HPDE6-E6E7 (cell line): ENCODE data around the gene BEGAIN.

Experiments
- DNase-seq: peaks from one replicate; pipeline ENCODE4 v3.0.0; 2011; ENCODE audit warnings: missing footprints; ENCODE audit errors: extremely low spot score

The BEGAIN gene

GRCh38 chr14:100601064-100601463 lies 13.8 kb upstream of the BEGAIN start:
- no peak for DNase-seq

- no peak for DNase-seq
Measured at GRCh38 chr14:100599981-100600380, 12.8 kb upstream of the BEGAIN start.

- no peak for DNase-seq
Measured at GRCh38 chr14:100594625-100594951, 7.4 kb upstream of the BEGAIN start.

GRCh38 chr14:100593751-100594624 lies 6.8 kb upstream of the BEGAIN start:
- no peak for DNase-seq

GRCh38 chr14:100592972-100593371 lies 5.8 kb upstream of the BEGAIN start:
- no peak for DNase-seq

GRCh38 chr14:100592461-100592891 lies 5.3 kb upstream of the BEGAIN start:
- DNase-seq, result no peak

- DNase-seq, result no peak
Measured at GRCh38 chr14:100591453-100592371, 4.5 kb upstream of the BEGAIN start.

GRCh38 chr14:100590726-100591452 lies 3.7 kb upstream of the BEGAIN start:
- no peak for DNase-seq

GRCh38 chr14:100589760-100590469 lies 2.7 kb upstream of the BEGAIN start:
- DNase-seq, result no peak

- no peak for DNase-seq
Measured at GRCh38 chr14:100589071-100589759, 2.0 kb upstream of the BEGAIN start.

GRCh38 chr14:100588671-100589070 lies 1.5 kb upstream of the BEGAIN start:
- DNase-seq, result no peak

- DNase-seq, result no peak
Measured at GRCh38 chr14:100587763-100588411, 670 bp upstream of the BEGAIN start.

GRCh38 chr14:100586403-100587085 lies 673 bp downstream of the BEGAIN start:
- peak; percentile 42 for DNase-seq

GRCh38 chr14:100586153-100586402 lies 1.1 kb downstream of the BEGAIN start:
- no peak for DNase-seq

- DNase-seq, result no peak
Measured at GRCh38 chr14:100585448-100586152, 1.6 kb downstream of the BEGAIN start.

- no peak for DNase-seq
Measured at GRCh38 chr14:100584056-100585031, 2.9 kb downstream of the BEGAIN start.

- no peak for DNase-seq
Measured at GRCh38 chr14:100583245-100583644, 4.0 kb downstream of the BEGAIN start.

- no peak for DNase-seq
Measured at GRCh38 chr14:100582496-100583165, 4.6 kb downstream of the BEGAIN start.
